ENCODE results near the gene FGF10. TPM values are rescaled to one million over a fixed set of nuclear protein-coding genes. Genes with fewer than 3 reads are reported as not detected.

Gene FGF10
- total RNA-seq, result not detected in 2 replicates

GRCh38 chr5:44389090-44389822, at the start of gene FGF10:
TSS of gene FGF10 (minus strand) at chr5:44389420. CDS start at chr5:44388682, 738 bp downstream.

All from mammary microvascular endothelial cell (primary cell).